Neural cell (in vitro differentiated cells): ENCODE data around the gene RAD51B. TPM values are rescaled to one million over a fixed set of nuclear protein-coding genes. Genes with fewer than 3 reads are reported as not detected.

Experiments used
- H2AFZ ChIP-seq: fragments of 200-600, 300-800 bp; sonication (generic), shearing (Covaris generic); 2 replicates; pipeline ENCODE4 v1.6.0; 2014; ENCODE audit warnings: low read depth, mild to moderate bottlenecking, antibody characterized with exemption, low read length, moderate library complexity
- H3F3A ChIP-seq: fragments of 200-600 bp; shearing (Covaris generic); 2 replicates; pipeline ENCODE4 v1.6.1; 2016; ENCODE audit warnings: mild to moderate bottlenecking, moderate library complexity, mixed read lengths, antibody characterized with exemption, low read length; ENCODE audit not compliant: insufficient read depth, poor library complexity, severe bottlenecking
- H3K27ac ChIP-seq: fragments of 200-600, 300-800 bp; sonication (generic), shearing (Covaris generic); 2 replicates; pipeline ENCODE4 v1.5.1; 2014; ENCODE audit warnings: mild to moderate bottlenecking, low read length, moderate library complexity
- H3K27me3 ChIP-seq: fragments of 300-800, 200-600 bp; sonication (generic), shearing (Covaris generic); 2 replicates; pipeline ENCODE4 v1.6.0; 2014; ENCODE audit warnings: mild to moderate bottlenecking, low read depth, low read length, moderate library complexity; ENCODE audit not compliant: insufficient read depth
- H3K36me3 ChIP-seq: fragments of 300-800, 200-600 bp; sonication (generic), shearing (Covaris generic); 2 replicates; pipeline ENCODE4 v1.5.1; 2014; ENCODE audit warnings: mild to moderate bottlenecking, antibody characterized with exemption, low read length, moderate library complexity; ENCODE audit not compliant: insufficient read depth
- H3K4me2 ChIP-seq: fragments of 300-800, 200-600 bp; sonication (generic), shearing (Covaris generic); 2 replicates; pipeline ENCODE4 v1.6.0; 2014; ENCODE audit warnings: mild to moderate bottlenecking, low read length
- H3K4me3 ChIP-seq: fragments of 300-800, 200-600 bp; sonication (generic), shearing (Covaris generic); 2 replicates; pipeline ENCODE4 v1.5.1; 2014; ENCODE audit warnings: mild to moderate bottlenecking, low read length, moderate library complexity
- H3K79me2 ChIP-seq: fragments of 200-600 bp; shearing (Covaris generic); replicated peaks from 2 replicates; pipeline ENCODE4 v1.6.0; 2014; ENCODE audit warnings: mild to moderate bottlenecking, low read length, moderate library complexity; ENCODE audit not compliant: insufficient read depth
- H3K9ac ChIP-seq: fragments of 300-800, 200-600 bp; sonication (generic), shearing (Covaris generic); 2 replicates; pipeline ENCODE4 v1.6.1; 2016; ENCODE audit warnings: mild to moderate bottlenecking, low read length, mixed read lengths
- H3K9me2 ChIP-seq: fragments of 200-600 bp; shearing (Covaris generic); 2 replicates; pipeline ENCODE4 v1.6.1; 2016; ENCODE audit warnings: mild to moderate bottlenecking, low read length, mixed read lengths; ENCODE audit not compliant: insufficient read depth
- H3K9me3 ChIP-seq: fragments of 200-600, 300-800 bp; sonication (generic), shearing (Covaris generic); 2 replicates; pipeline ENCODE4 v1.6.1; 2016; ENCODE audit warnings: mild to moderate bottlenecking, mixed run types, low read length, moderate library complexity, mixed read lengths
- H4K20me1 ChIP-seq: fragments of 200-600 bp; shearing (Covaris generic); 2 replicates; pipeline ENCODE4 v1.6.1; 2016; ENCODE audit warnings: mild to moderate bottlenecking, mixed run types; ENCODE audit not compliant: insufficient read depth
- CTCF ChIP-seq: fragments of 450-650 bp; IDR thresholded peaks from 2 replicates; pipeline ENCODE4 v1.5.1; 2014; ENCODE audit warnings: antibody characterized with exemption, mild to moderate bottlenecking, moderate library complexity; ENCODE audit not compliant: poor library complexity, severe bottlenecking
- EP300 ChIP-seq: fragments of 450-650 bp; conservative IDR thresholded peaks from 2 replicates; pipeline ENCODE4 v1.6.1; 2014; ENCODE audit warnings: antibody characterized with exemption, mild to moderate bottlenecking, moderate library complexity; ENCODE audit not compliant: poor library complexity, severe bottlenecking
- EZH2 ChIP-seq: fragments of 200-600, 300-800 bp; shearing (Covaris generic), sonication (generic); IDR thresholded peaks from 2 replicates; pipeline ENCODE4 v1.6.1; 2014; ENCODE audit warnings: antibody characterized with exemption, low read length, borderline replicate concordance, mild to moderate bottlenecking; ENCODE audit not compliant: insufficient read depth, poor library complexity, severe bottlenecking
- MXI1 ChIP-seq: fragments of 450-650 bp; conservative IDR thresholded peaks from 2 replicates; pipeline ENCODE4 v1.6.1; 2014; ENCODE audit warnings: antibody characterized with exemption, mild to moderate bottlenecking; ENCODE audit not compliant: poor library complexity, severe bottlenecking
- POLR2AphosphoS5 ChIP-seq: IDR thresholded peaks from 2 replicates; pipeline ENCODE4 v1.6.1; 2012
- RAD21 ChIP-seq: fragments of 450-650 bp; conservative IDR thresholded peaks from 2 replicates; pipeline ENCODE4 v1.6.1; 2014; ENCODE audit warnings: antibody characterized with exemption, mild to moderate bottlenecking, moderate library complexity
- REST ChIP-seq: IDR thresholded peaks from 2 replicates; pipeline ENCODE4 v1.6.1; 2012; ENCODE audit warnings: borderline replicate concordance
- SMC3 ChIP-seq: fragments of 450-650 bp; conservative IDR thresholded peaks from 2 replicates; pipeline ENCODE4 v1.6.1; 2014; ENCODE audit warnings: antibody characterized with exemption, mild to moderate bottlenecking, moderate library complexity; ENCODE audit not compliant: poor library complexity
- TAF1 ChIP-seq: IDR thresholded peaks from 2 replicates; pipeline ENCODE4 v1.6.1; 2012; ENCODE audit warnings: low read depth
- polyA plus RNA-seq: library from polyadenylated mRNA; depleted of rRNA; stranded (reverse); fragments of >200 nt; gene quantifications from 2 replicates; pipeline ENCODE4 v1.2.3, GENCODE V29; 2014

RAD51B gene
- polyA plus RNA-seq, 1 donor from 2014 or later, result 3.1 TPM

- Histone ChIP-seq H3F3A (no peaks in the 10 kb centered on the region), H3K9ac (no peak overlapping the region), H2AFZ (no peak overlapping the region), H3K4me2 (no peak overlapping the region), H3K27ac (no peak overlapping the region), H3K27me3 (no peaks in the 10 kb centered on the region), H3K79me2 (no peaks in the 10 kb centered on the region), H3K4me3 (no peak overlapping the region), H3K36me3 (no peaks in the 10 kb centered on the region), H3K9me3 (no peaks in the 10 kb centered on the region), H4K20me1 (no peaks in the 10 kb centered on the region), H3K9me2 (no peaks in the 10 kb centered on the region)
- TF ChIP-seq TAF1 (no peak), MXI1 (no peak), REST (no peak), EZH2 (no peak), RAD21 (no peak), EP300 (no peak), POLR2AphosphoS5 (no peak), SMC3 (no peak), CTCF (no peak)
These were observed 159.2 kb downstream of the RAD51B start for GRCh38 chr14:67978749-67979148.

GRCh38 chr14:67982711-67983608, 163.4 kb downstream of the RAD51B start:
- Histone ChIP-seq H4K20me1 (no peaks in the 10 kb centered on the region), H3K9ac (no peak overlapping the region), H2AFZ (no peak overlapping the region), H3F3A (no peaks in the 10 kb centered on the region), H3K27me3 (no peaks in the 10 kb centered on the region), H3K79me2 (no peaks in the 10 kb centered on the region), H3K27ac (no peak overlapping the region), H3K9me3 (no peaks in the 10 kb centered on the region), H3K36me3 (no peaks in the 10 kb centered on the region), H3K4me3 (no peak overlapping the region), H3K4me2 (no peak overlapping the region), H3K9me2 (no peaks in the 10 kb centered on the region)
- TF ChIP-seq EZH2 (no peak), REST (no peak), RAD21 (no peak), CTCF (no peak), EP300 (no peak), SMC3 (no peak), TAF1 (no peak), POLR2AphosphoS5 (no peak), MXI1 (no peak)
